ENCODE results near the gene IL17B. TPM values are rescaled to one million over a fixed set of nuclear protein-coding genes. Genes with fewer than 3 reads are reported as not detected.

The IL17B gene
- polyA plus RNA-seq, 1 donor (not counting 4 experiments of a cell fraction or from before 2014, with no cell fraction given), result not detected

- FAIRE-seq, result no peak
- peak overlapping the region in 1 of 3 experiments; percentile 97 for H3K4me3 ChIP-seq (ENCODE audit: control insufficient read depth in 2 of 3, extremely low read depth in 1 of 3, insufficient read depth in 2 of 3, low read depth in 1 of 3, low read length in 3 of 3)
- H3K4me1 ChIP-seq (ENCODE audit: control insufficient read depth, extremely low read depth, insufficient read depth, low read length), result peaks cover 16% of the 10 kb centered on the region
- DNase-seq (ENCODE audit: low read depth, low spot score), result no peak
- H3K79me2 ChIP-seq (ENCODE audit: control insufficient read depth, insufficient read depth, low read length), result peaks cover 31% of the 10 kb centered on the region
- H3K9ac ChIP-seq (ENCODE audit: control insufficient read depth, extremely low read depth, insufficient read depth, low read length), result no peak overlapping the region
- peaks cover 1% of the 10 kb centered on the region for H4K20me1 ChIP-seq (ENCODE audit: control insufficient read depth, extremely low read depth, insufficient read depth, low read length)
- H3K9me1 ChIP-seq (ENCODE audit: control insufficient read depth, extremely low read depth, insufficient read depth, low read length), result no peaks in the 10 kb centered on the region
- peak overlapping the region; percentile 93 for H3K4me2 ChIP-seq (ENCODE audit: control insufficient read depth, extremely low read depth, insufficient read depth, low read depth, low read length)
- H3K36me3 ChIP-seq (ENCODE audit: control insufficient read depth in 2 of 2, extremely low read depth in 1 of 2, insufficient read depth in 2 of 2, low read length in 2 of 2), result peaks cover 6 to 13% of the 10 kb centered on the region in 2 experiments
- no peak overlapping the region for H3K27ac ChIP-seq (ENCODE audit: control insufficient read depth, insufficient read depth, low read length)
- H2AFZ ChIP-seq (ENCODE audit: control insufficient read depth, low read length), result no peak overlapping the region
- H3K9me3 ChIP-seq (ENCODE audit: control insufficient read depth, low read depth, low read length), result no peaks in the 10 kb centered on the region
- H3K27me3 ChIP-seq (ENCODE audit: control insufficient read depth, extremely low read depth, insufficient read depth, low read length), result no peaks in the 10 kb centered on the region
- TF ChIP-seq, protein P1, sequence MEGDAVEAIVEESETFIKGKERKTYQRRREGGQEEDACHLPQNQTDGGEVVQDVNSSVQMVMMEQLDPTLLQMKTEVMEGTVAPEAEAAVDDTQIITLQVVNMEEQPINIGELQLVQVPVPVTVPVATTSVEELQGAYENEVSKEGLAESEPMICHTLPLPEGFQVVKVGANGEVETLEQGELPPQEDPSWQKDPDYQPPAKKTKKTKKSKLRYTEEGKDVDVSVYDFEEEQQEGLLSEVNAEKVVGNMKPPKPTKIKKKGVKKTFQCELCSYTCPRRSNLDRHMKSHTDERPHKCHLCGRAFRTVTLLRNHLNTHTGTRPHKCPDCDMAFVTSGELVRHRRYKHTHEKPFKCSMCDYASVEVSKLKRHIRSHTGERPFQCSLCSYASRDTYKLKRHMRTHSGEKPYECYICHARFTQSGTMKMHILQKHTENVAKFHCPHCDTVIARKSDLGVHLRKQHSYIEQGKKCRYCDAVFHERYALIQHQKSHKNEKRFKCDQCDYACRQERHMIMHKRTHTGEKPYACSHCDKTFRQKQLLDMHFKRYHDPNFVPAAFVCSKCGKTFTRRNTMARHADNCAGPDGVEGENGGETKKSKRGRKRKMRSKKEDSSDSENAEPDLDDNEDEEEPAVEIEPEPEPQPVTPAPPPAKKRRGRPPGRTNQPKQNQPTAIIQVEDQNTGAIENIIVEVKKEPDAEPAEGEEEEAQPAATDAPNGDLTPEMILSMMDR (optimal IDR thresholded peaks at IDR 0.05 in 1 of 3, IDR thresholded peaks at IDR 0.05 in 1 of 3, conservative IDR thresholded peaks at IDR 0.05 in 1 of 3; ENCODE audit: extremely low read depth in 1 of 3, insufficient read depth in 2 of 3, low read length in 3 of 3), result no peak
- TF ChIP-seq EZH2 (IDR thresholded peaks at IDR 0.05; ENCODE audit: low read length), result no peak
- dilution Hi-C loops (cut with MboI; ENCODE audit: extremely low pct_ligation_motif_present, low sequenced_read_pairs), result no loop called here
These were observed 34.9 kb downstream of the IL17B start for GRCh38 chr5:149344151-149344550.

GRCh38 chr5:149341876-149342275 is 37.2 kb downstream of the IL17B start:
- Histone ChIP-seq H3K9ac (ENCODE audit: control insufficient read depth, extremely low read depth, insufficient read depth, low read length) (no peak overlapping the region), H3K27ac (ENCODE audit: control insufficient read depth, insufficient read depth, low read length) (no peak overlapping the region), H3K9me1 (ENCODE audit: control insufficient read depth, extremely low read depth, insufficient read depth, low read length) (no peaks in the 10 kb centered on the region), H2AFZ (ENCODE audit: control insufficient read depth, low read length) (no peak overlapping the region), H3K27me3 (ENCODE audit: control insufficient read depth, extremely low read depth, insufficient read depth, low read length) (no peaks in the 10 kb centered on the region), H3K79me2 (ENCODE audit: control insufficient read depth, insufficient read depth, low read length) (peaks cover 13% of the 10 kb centered on the region), H3K4me1 (ENCODE audit: control insufficient read depth, extremely low read depth, insufficient read depth, low read length) (peaks cover 7% of the 10 kb centered on the region), H4K20me1 (ENCODE audit: control insufficient read depth, extremely low read depth, insufficient read depth, low read length) (no peaks in the 10 kb centered on the region), H3K9me3 (ENCODE audit: control insufficient read depth, low read depth, low read length) (no peaks in the 10 kb centered on the region), H3K4me2 (ENCODE audit: control insufficient read depth, extremely low read depth, insufficient read depth, low read depth, low read length) (no peak overlapping the region), H3K4me3 (ENCODE audit: control insufficient read depth in 2 of 3, extremely low read depth in 1 of 3, insufficient read depth in 2 of 3, low read depth in 1 of 3, low read length in 3 of 3) (no peak overlapping the region), H3K36me3 (ENCODE audit: control insufficient read depth in 2 of 2, extremely low read depth in 1 of 2, insufficient read depth in 2 of 2, low read length in 2 of 2) (peaks cover 0 to 3% of the 10 kb centered on the region in 2 experiments)
- DNase-seq (ENCODE audit: low read depth, low spot score) (no peak), FAIRE-seq (no peak)
- TF ChIP-seq, protein P1 (optimal IDR thresholded peaks at IDR 0.05 in 1 of 3, IDR thresholded peaks at IDR 0.05 in 1 of 3, conservative IDR thresholded peaks at IDR 0.05 in 1 of 3; ENCODE audit: extremely low read depth in 1 of 3, insufficient read depth in 2 of 3, low read length in 3 of 3), result no peak
- no peak for TF ChIP-seq EZH2 (IDR thresholded peaks at IDR 0.05; ENCODE audit: low read length)
- dilution Hi-C loops (cut with MboI; ENCODE audit: extremely low pct_ligation_motif_present, low sequenced_read_pairs), result no loop called here

Data from keratinocyte (primary cell).